ENCODE results near the gene CTSF. TPM values are rescaled to one million over a fixed set of nuclear protein-coding genes. Genes with fewer than 3 reads are reported as not detected.
A peak's percentile ranks its signal among the peaks of the same experiment; 100 is the strongest.

CTSF gene
- total RNA-seq, 1 experiment from 2014 or later: not detected

- Histone ChIP-seq H3K9ac (ENCODE audit: low read length) (no peak overlapping the region), H2AFZ (ENCODE audit: low read length) (no peak overlapping the region), H3K27me3 (ENCODE audit: low read length) (no peaks in the 10 kb centered on the region)
Observed at GRCh38 chr11:66581261-66581660, 12.9 kb upstream of the CTSF start.

GRCh38 chr11:66580803-66581202 lies 12.4 kb upstream of the CTSF start:
- DNase-seq: no peak
- Histone ChIP-seq H3K9me2 (replicated peaks; ENCODE audit: insufficient read depth, low read length) (no peaks in the 10 kb centered on the region), H4K20me1 (ENCODE audit: insufficient read depth, low read depth, low read length) (no peaks in the 10 kb centered on the region), H3K4me3 (ENCODE audit: low read length) (no peak overlapping the region), H2AFZ (ENCODE audit: low read length) (no peak overlapping the region), H3K4me2 (ENCODE audit: low read depth, low read length, poor library complexity, severe bottlenecking) (no peak overlapping the region), H3K9ac (ENCODE audit: low read length) (no peak overlapping the region), H3K36me3 (ENCODE audit: insufficient read depth, low read length) (no peaks in the 10 kb centered on the region), H3K27ac (ENCODE audit: low read length) (no peak overlapping the region), H3K9me3 (ENCODE audit: low read length) (peaks cover 5% of the 10 kb centered on the region; the same call in 1 of the 2 replicates), H3K79me2 (ENCODE audit: low read length) (no peaks in the 10 kb centered on the region), H3K4me1 (ENCODE audit: low read length) (no peaks in the 10 kb centered on the region), H3K27me3 (ENCODE audit: low read length) (no peaks in the 10 kb centered on the region)

More at GRCh38 chr11:66581261-66581660, 12.9 kb upstream of the CTSF start:
- Histone ChIP-seq H3K9me2 (replicated peaks; ENCODE audit: insufficient read depth, low read length) (no peaks in the 10 kb centered on the region), H3K27ac (ENCODE audit: low read length) (no peak overlapping the region), H3K36me3 (ENCODE audit: insufficient read depth, low read length) (no peaks in the 10 kb centered on the region), H3K4me3 (ENCODE audit: low read length) (no peak overlapping the region), H3K4me2 (ENCODE audit: low read depth, low read length, poor library complexity, severe bottlenecking) (no peak overlapping the region), H4K20me1 (ENCODE audit: insufficient read depth, low read depth, low read length) (no peaks in the 10 kb centered on the region), H3K4me1 (ENCODE audit: low read length) (no peaks in the 10 kb centered on the region), H3K9me3 (ENCODE audit: low read length) (peaks cover 5% of the 10 kb centered on the region; the same call in 1 of the 2 replicates), H3K79me2 (ENCODE audit: low read length) (no peaks in the 10 kb centered on the region)
- DNase-seq: no peak

GRCh38 chr11:66579017-66579606 lies 10.7 kb upstream of the CTSF start:
- no peak overlapping the region for H3K27ac ChIP-seq (ENCODE audit: low read length)

GRCh38 chr11:66570850-66571180 lies 2.4 kb upstream of the CTSF start:
- Histone ChIP-seq H4K20me1 (ENCODE audit: insufficient read depth, low read depth, low read length) (no peaks in the 10 kb centered on the region), H3K4me1 (ENCODE audit: low read length) (no peaks in the 10 kb centered on the region), H3K36me3 (ENCODE audit: insufficient read depth, low read length) (no peaks in the 10 kb centered on the region), H3K27me3 (ENCODE audit: low read length) (no peaks in the 10 kb centered on the region), H3K4me2 (ENCODE audit: low read depth, low read length, poor library complexity, severe bottlenecking) (no peak overlapping the region), H3K79me2 (ENCODE audit: low read length) (no peaks in the 10 kb centered on the region), H3K27ac (ENCODE audit: low read length) (no peak overlapping the region), H3K4me3 (ENCODE audit: low read length) (no peak overlapping the region), H3K9ac (ENCODE audit: low read length) (no peak overlapping the region), H3K9me3 (ENCODE audit: low read length) (no peaks in the 10 kb centered on the region), H2AFZ (ENCODE audit: low read length) (no peak overlapping the region), H3K9me2 (replicated peaks; ENCODE audit: insufficient read depth, low read length) (no peaks in the 10 kb centered on the region)
- DNase-seq: no peak

More at GRCh38 chr11:66579017-66579606, 10.7 kb upstream of the CTSF start:
- no peak overlapping the region for H2AFZ ChIP-seq (ENCODE audit: low read length)
- no peaks in the 10 kb centered on the region for H3K36me3 ChIP-seq (ENCODE audit: insufficient read depth, low read length)
- no peak overlapping the region for H3K9ac ChIP-seq (ENCODE audit: low read length)
- H3K4me3 ChIP-seq (ENCODE audit: low read length): no peak overlapping the region
- DNase-seq: peak; percentile 82
- no peaks in the 10 kb centered on the region for H3K4me1 ChIP-seq (ENCODE audit: low read length)
- H4K20me1 ChIP-seq (ENCODE audit: insufficient read depth, low read depth, low read length): no peaks in the 10 kb centered on the region
- H3K4me2 ChIP-seq (ENCODE audit: low read depth, low read length, poor library complexity, severe bottlenecking): no peak overlapping the region
- H3K79me2 ChIP-seq (ENCODE audit: low read length): no peaks in the 10 kb centered on the region
- H3K9me3 ChIP-seq (ENCODE audit: low read length): peaks cover 5% of the 10 kb centered on the region; the same call in 1 of the 2 replicates
- no peaks in the 10 kb centered on the region for H3K9me2 ChIP-seq (replicated peaks; ENCODE audit: insufficient read depth, low read length)
- H3K27me3 ChIP-seq (ENCODE audit: low read length): no peaks in the 10 kb centered on the region

- Histone ChIP-seq H2AFZ (ENCODE audit: low read length) (no peak overlapping the region), H3K27ac (ENCODE audit: low read length) (no peak overlapping the region)
Observed at GRCh38 chr11:66570079-66570849, 1.9 kb upstream of the CTSF start.

GRCh38 chr11:66569076-66569475 lies 670 bp upstream of the CTSF start:
- Histone ChIP-seq H3K4me2 (ENCODE audit: low read depth, low read length, poor library complexity, severe bottlenecking) (no peak overlapping the region), H2AFZ (ENCODE audit: low read length) (no peak overlapping the region)

More at GRCh38 chr11:66570079-66570849, 1.9 kb upstream of the CTSF start:
- Histone ChIP-seq H3K9ac (ENCODE audit: low read length) (no peak overlapping the region), H3K9me2 (replicated peaks; ENCODE audit: insufficient read depth, low read length) (no peaks in the 10 kb centered on the region), H4K20me1 (ENCODE audit: insufficient read depth, low read depth, low read length) (no peaks in the 10 kb centered on the region), H3K4me1 (ENCODE audit: low read length) (no peaks in the 10 kb centered on the region), H3K4me2 (ENCODE audit: low read depth, low read length, poor library complexity, severe bottlenecking) (no peak overlapping the region), H3K36me3 (ENCODE audit: insufficient read depth, low read length) (no peaks in the 10 kb centered on the region), H3K79me2 (ENCODE audit: low read length) (no peaks in the 10 kb centered on the region), H3K4me3 (ENCODE audit: low read length) (no peak overlapping the region), H3K9me3 (ENCODE audit: low read length) (no peaks in the 10 kb centered on the region), H3K27me3 (ENCODE audit: low read length) (no peaks in the 10 kb centered on the region)
- no peak for DNase-seq

GRCh38 chr11:66567787-66568123 lies 651 bp downstream of the CTSF start:
- Histone ChIP-seq H3K27me3 (ENCODE audit: low read length) (no peaks in the 10 kb centered on the region), H2AFZ (ENCODE audit: low read length) (no peak overlapping the region), H3K4me2 (ENCODE audit: low read depth, low read length, poor library complexity, severe bottlenecking) (no peak overlapping the region), H3K4me3 (ENCODE audit: low read length) (no peak overlapping the region), H3K9me3 (ENCODE audit: low read length) (no peaks in the 10 kb centered on the region), H3K36me3 (ENCODE audit: insufficient read depth, low read length) (no peaks in the 10 kb centered on the region), H3K9me2 (replicated peaks; ENCODE audit: insufficient read depth, low read length) (no peaks in the 10 kb centered on the region), H3K79me2 (ENCODE audit: low read length) (no peaks in the 10 kb centered on the region), H4K20me1 (ENCODE audit: insufficient read depth, low read depth, low read length) (no peaks in the 10 kb centered on the region), H3K27ac (ENCODE audit: low read length) (no peak overlapping the region), H3K4me1 (ENCODE audit: low read length) (no peaks in the 10 kb centered on the region), H3K9ac (ENCODE audit: low read length) (no peak overlapping the region)
- no peak for DNase-seq

More at GRCh38 chr11:66569076-66569475, 670 bp upstream of the CTSF start:
- Histone ChIP-seq H3K4me1 (ENCODE audit: low read length) (no peaks in the 10 kb centered on the region), H4K20me1 (ENCODE audit: insufficient read depth, low read depth, low read length) (no peaks in the 10 kb centered on the region), H3K36me3 (ENCODE audit: insufficient read depth, low read length) (no peaks in the 10 kb centered on the region), H3K9me2 (replicated peaks; ENCODE audit: insufficient read depth, low read length) (no peaks in the 10 kb centered on the region), H3K27me3 (ENCODE audit: low read length) (no peaks in the 10 kb centered on the region), H3K79me2 (ENCODE audit: low read length) (no peaks in the 10 kb centered on the region), H3K27ac (ENCODE audit: low read length) (no peak overlapping the region), H3K4me3 (ENCODE audit: low read length) (no peak overlapping the region), H3K9me3 (ENCODE audit: low read length) (no peaks in the 10 kb centered on the region), H3K9ac (ENCODE audit: low read length) (no peak overlapping the region)
- DNase-seq: no peak

GRCh38 chr11:66566221-66566620 lies 2.2 kb downstream of the CTSF start:
- H3K9ac ChIP-seq (ENCODE audit: low read length): no peak overlapping the region
- H3K27ac ChIP-seq (ENCODE audit: low read length): no peak overlapping the region
- no peaks in the 10 kb centered on the region for H3K36me3 ChIP-seq (ENCODE audit: insufficient read depth, low read length)
- H2AFZ ChIP-seq (ENCODE audit: low read length): no peak overlapping the region
- DNase-seq: no peak
- H3K9me3 ChIP-seq (ENCODE audit: low read length): no peaks in the 10 kb centered on the region
- no peaks in the 10 kb centered on the region for H3K9me2 ChIP-seq (replicated peaks; ENCODE audit: insufficient read depth, low read length)
- H4K20me1 ChIP-seq (ENCODE audit: insufficient read depth, low read depth, low read length): no peaks in the 10 kb centered on the region
- H3K27me3 ChIP-seq (ENCODE audit: low read length): no peaks in the 10 kb centered on the region
- H3K4me3 ChIP-seq (ENCODE audit: low read length): no peak overlapping the region
- no peaks in the 10 kb centered on the region for H3K79me2 ChIP-seq (ENCODE audit: low read length)
- no peaks in the 10 kb centered on the region for H3K4me1 ChIP-seq (ENCODE audit: low read length)
- no peak overlapping the region for H3K4me2 ChIP-seq (ENCODE audit: low read depth, low read length, poor library complexity, severe bottlenecking)
